Stimulated activated CD8-positive, alpha-beta memory T cell treated with anti-CD3 and anti-CD28 coated beads, Interleukin-12 subunit alpha, Interleukin-12 subunit beta, amount 100 ng/mL, for 1 hour (primary cell): ENCODE data around the gene EFCAB13.
"Not testable (repeated sequence)": the region's sequence is repeated elsewhere in the genome, so short reads cannot be mapped to it uniquely, and the experiment has no call there.

ENCODE experiments used
- DNase-seq: peaks from one replicate; pipeline ENCODE4 v3.0.0-alpha.2; 2020; ENCODE audit warnings: low read depth

EFCAB13 gene

GRCh38 chr17:47425887-47426635 is 102.3 kb downstream of the EFCAB13 start:
- DNase-seq, result not testable (repeated sequence)

GRCh38 chr17:47427985-47428384 is 104.2 kb downstream of the EFCAB13 start:
- no peak for DNase-seq

- not testable (repeated sequence) for DNase-seq
Measured at GRCh38 chr17:47432240-47432639, 108.5 kb downstream of the EFCAB13 start.

GRCh38 chr17:47465165-47465564 is 141.4 kb downstream of the EFCAB13 start:
- DNase-seq, result no peak

- not testable (repeated sequence) for DNase-seq
Measured at GRCh38 chr17:47466976-47467375, 143.2 kb downstream of the EFCAB13 start.

- no peak for DNase-seq
Measured at GRCh38 chr17:47470836-47471235, 147.1 kb downstream of the EFCAB13 start.

- not testable (repeated sequence) for DNase-seq
Measured at GRCh38 chr17:47472073-47472472, 148.3 kb downstream of the EFCAB13 start.
